ENCODE data around the gene TOR1AIP1.

The TOR1AIP1 gene

GRCh38 chr1:179952186-179952585, 70.1 kb downstream of the TOR1AIP1 start:
- Mint-ChIP-seq H3K27me3 (ENCODE audit: low read depth, poor library complexity) (peaks cover 11% of the 10 kb centered on the region), H3K4me1 (peaks cover 25% of the 10 kb centered on the region), H3K36me3 (ENCODE audit: low read depth) (no peaks in the 10 kb centered on the region), H3K9me3 (no peaks in the 10 kb centered on the region), H3K27ac (no peak overlapping the region), H3K4me3 (no peak overlapping the region)
- no peak for DNase-seq
- TF ChIP-seq, protein P1, sequence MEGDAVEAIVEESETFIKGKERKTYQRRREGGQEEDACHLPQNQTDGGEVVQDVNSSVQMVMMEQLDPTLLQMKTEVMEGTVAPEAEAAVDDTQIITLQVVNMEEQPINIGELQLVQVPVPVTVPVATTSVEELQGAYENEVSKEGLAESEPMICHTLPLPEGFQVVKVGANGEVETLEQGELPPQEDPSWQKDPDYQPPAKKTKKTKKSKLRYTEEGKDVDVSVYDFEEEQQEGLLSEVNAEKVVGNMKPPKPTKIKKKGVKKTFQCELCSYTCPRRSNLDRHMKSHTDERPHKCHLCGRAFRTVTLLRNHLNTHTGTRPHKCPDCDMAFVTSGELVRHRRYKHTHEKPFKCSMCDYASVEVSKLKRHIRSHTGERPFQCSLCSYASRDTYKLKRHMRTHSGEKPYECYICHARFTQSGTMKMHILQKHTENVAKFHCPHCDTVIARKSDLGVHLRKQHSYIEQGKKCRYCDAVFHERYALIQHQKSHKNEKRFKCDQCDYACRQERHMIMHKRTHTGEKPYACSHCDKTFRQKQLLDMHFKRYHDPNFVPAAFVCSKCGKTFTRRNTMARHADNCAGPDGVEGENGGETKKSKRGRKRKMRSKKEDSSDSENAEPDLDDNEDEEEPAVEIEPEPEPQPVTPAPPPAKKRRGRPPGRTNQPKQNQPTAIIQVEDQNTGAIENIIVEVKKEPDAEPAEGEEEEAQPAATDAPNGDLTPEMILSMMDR (IDR thresholded peaks at IDR 0.05) = no peak

- Mint-ChIP-seq H3K4me1 (peaks cover 29% of the 10 kb centered on the region), H3K27ac (peak overlapping the region; percentile 86), H3K9me3 (no peaks in the 10 kb centered on the region), H3K36me3 (ENCODE audit: low read depth) (no peaks in the 10 kb centered on the region), H3K27me3 (ENCODE audit: low read depth, poor library complexity) (peaks cover 4% of the 10 kb centered on the region), H3K4me3 (peak overlapping the region; percentile 99)
- TF ChIP-seq, protein P1 (IDR thresholded peaks at IDR 0.05) = no peak
- peak; percentile 12 for DNase-seq
These were observed 71.9 kb downstream of the TOR1AIP1 start for GRCh38 chr1:179953974-179954492.

DNA sequence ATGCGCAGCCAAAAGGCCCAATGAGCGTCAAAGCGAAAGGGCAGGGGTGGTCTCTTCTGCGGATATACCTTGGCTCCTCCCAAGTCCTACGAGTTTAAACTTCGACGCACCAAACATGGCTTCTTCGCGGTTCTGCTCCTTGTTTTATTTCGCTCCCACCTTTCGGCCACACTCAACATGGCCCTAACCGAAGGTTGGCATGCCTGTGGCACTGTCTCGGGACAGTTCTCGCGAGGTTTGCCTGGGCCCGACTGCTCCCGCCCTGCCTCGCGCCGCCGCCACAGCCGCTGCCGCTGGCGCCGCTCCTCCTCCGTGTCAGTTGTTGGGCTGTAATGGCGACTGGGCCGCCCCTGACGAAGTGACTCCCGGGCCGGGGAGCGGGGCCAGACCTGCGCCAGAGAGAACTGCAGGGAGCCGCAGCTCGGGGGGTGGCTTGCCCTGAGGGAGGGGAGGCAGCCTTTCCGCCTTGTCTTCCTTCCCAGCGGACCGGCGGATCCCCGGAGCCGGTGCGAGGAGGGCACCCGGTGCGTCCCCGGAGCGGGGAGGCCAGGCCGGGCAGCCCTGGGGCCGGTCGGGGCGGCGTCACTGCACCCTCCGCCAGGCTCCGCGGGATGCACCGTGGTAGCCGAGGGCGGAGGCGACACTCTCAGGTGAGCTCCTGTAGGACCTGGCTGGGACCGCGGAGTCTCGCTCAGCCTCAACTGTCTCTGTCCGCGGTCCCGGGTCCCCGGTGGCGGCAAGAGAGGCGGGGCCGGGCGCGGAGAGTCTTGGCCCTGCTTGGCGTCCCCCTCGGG, 72.6 kb downstream of the TOR1AIP1 start, which contains the start of gene CEP350:
Gene CEP350 (plus strand): TSS at position 318 of the 794 bp plus-strand sequence. CDS start 31,372 bp downstream, outside the sequence.
- no peaks in the 10 kb centered on the region for H3K9me3 Mint-ChIP-seq
- peak; percentile 98 for DNase-seq
- peak within 1 kb of the TSS; percentile 97 for H3K27ac Mint-ChIP-seq
- no peaks in the 10 kb centered on the region for H3K36me3 Mint-ChIP-seq (ENCODE audit: low read depth)
- peak within 1 kb of the TSS; percentile 99 for H3K4me3 Mint-ChIP-seq
- TF ChIP-seq, protein P1 (IDR thresholded peaks at IDR 0.05) = no peak
- peaks cover 6% of the 10 kb centered on the region for H3K27me3 Mint-ChIP-seq (ENCODE audit: low read depth, poor library complexity)
- H3K4me1 Mint-ChIP-seq = peaks cover 29% of the 10 kb centered on the region

DNA sequence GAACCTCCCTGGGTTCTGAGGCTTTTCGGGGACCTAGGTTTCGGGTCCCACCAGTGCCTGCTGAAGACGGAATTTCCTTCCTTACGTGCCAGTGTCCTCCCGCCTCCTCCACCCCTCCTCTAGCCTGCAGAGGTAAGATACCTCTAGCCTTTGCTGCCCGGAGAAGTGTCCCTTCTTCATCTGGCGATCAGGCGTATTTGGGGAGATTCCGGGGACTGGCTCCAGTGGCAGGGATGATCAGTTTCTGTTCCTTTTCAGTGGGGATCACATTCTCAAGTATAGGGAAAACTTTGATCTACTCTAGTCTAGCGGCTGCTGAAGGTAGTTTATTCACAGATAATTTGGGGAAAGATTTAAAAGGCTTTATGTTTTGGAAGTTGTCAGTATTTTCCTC, 73.2 kb downstream of the TOR1AIP1 start:
- Mint-ChIP-seq H3K27ac (peak overlapping the region; percentile 97), H3K27me3 (ENCODE audit: low read depth, poor library complexity) (peaks cover 6% of the 10 kb centered on the region), H3K4me1 (peaks cover 29% of the 10 kb centered on the region), H3K36me3 (ENCODE audit: low read depth) (peaks cover 4% of the 10 kb centered on the region), H3K4me3 (peak overlapping the region; percentile 99), H3K9me3 (no peaks in the 10 kb centered on the region)
- DNase-seq = no peak
- TF ChIP-seq, protein P1 (IDR thresholded peaks at IDR 0.05) = no peak

- no peak for DNase-seq
- Mint-ChIP-seq H3K27me3 (ENCODE audit: low read depth, poor library complexity) (peaks cover 6% of the 10 kb centered on the region), H3K9me3 (no peaks in the 10 kb centered on the region), H3K36me3 (ENCODE audit: low read depth) (peaks cover 9% of the 10 kb centered on the region), H3K27ac (peak overlapping the region; percentile 97), H3K4me1 (peaks cover 29% of the 10 kb centered on the region), H3K4me3 (peak overlapping the region; percentile 99)
- TF ChIP-seq, protein P1 (IDR thresholded peaks at IDR 0.05) = no peak
These were observed 73.6 kb downstream of the TOR1AIP1 start for GRCh38 chr1:179955731-179956130.

Data from nephron progenitor cell (in vitro differentiated cells).